NCI-H2171 (cell line): ENCODE results near the gene EXOC2.

ENCODE experiments used
- DNase-seq: peaks from one replicate; lab custom pipeline; 2025; lab: John Stamatoyannopoulos, UW

EXOC2 gene

DNA sequence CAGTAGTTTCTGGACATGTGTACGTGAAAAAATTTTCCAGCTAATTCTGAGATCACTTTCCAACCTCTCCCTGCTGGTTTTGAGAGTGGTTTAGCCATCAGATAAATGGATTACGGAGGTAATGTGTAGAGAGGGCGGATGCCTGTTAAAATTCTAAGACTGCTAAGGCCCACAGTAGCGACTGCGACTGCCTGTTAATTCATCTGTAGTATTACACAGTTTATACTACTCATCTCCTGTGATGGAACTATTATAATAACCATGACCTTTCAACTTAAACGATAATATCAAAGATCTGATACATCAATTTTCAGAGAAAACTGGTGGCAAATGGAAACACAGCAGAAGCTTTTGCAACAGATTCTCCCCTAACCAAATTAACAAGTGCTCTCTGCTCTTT is 199.1 kb downstream of the EXOC2 start:
- no peak for DNase-seq

- DNase-seq = no peak
These were observed 200.0 kb downstream of the EXOC2 start for GRCh38 chr6:492816-493414.

GRCh38 chr6:492178-492577 is 200.8 kb downstream of the EXOC2 start:
- DNase-seq = no peak

DNA sequence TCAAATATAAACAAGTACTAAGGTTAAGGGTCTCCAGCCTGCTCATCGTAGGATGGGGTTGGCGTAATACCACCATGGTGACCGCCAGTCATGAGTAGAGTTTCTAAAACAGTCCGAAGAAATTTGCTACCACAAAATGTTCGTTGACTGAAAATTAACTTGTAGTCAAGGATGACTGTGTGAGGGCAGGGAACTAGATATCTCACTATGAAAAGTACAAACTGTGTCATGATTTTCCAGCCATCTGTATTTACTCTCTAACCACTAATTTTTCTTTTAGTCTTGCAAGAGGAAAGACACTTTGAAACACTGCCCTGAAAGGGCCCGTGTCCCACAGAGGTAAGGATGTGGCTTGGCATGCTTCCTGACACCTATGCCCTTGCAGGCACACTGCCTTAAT is 201.7 kb downstream of the EXOC2 start:
- no peak for DNase-seq

DNA sequence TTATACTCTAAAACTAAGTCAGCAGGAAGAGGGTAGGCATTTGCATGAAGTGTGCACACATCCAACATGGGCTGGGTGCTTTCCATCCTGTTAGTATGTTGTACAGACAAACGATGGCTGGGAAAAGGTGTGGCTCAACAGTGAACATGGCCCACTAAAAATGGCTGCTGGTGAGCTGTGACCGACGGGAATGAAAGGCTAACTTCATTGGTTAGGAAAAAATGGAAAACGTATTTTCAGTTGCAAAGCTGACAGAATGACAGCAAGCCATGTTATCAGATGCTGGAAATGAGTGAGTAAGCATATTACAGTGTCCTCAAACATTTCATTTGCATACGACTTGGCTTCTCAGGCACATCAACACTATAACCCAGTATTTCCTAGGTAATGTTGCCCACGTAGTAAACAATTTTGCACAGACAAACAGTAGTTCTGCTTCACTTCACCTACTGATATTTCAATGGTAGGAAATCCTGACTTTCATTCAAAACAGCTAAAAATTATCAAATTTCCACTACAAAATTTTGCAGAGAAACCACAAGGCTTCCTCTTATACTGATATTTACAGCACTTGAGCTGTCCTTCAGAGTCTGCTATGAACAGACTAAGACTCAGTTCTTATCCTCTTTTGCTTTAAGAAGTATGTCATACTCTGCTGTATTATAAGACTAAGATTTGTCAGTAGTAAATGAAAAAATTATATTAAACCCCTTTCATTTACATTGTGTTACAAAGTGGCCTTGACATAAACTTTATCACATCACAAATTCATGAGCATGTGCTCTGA is 202.5 kb downstream of the EXOC2 start:
- no peak for DNase-seq

GRCh38 chr6:489762-490161 is 203.2 kb downstream of the EXOC2 start:
- no peak for DNase-seq

GRCh38 chr6:489001-489400 is 203.9 kb downstream of the EXOC2 start:
- DNase-seq = no peak

GRCh38 chr6:487956-488355 is 205.0 kb downstream of the EXOC2 start:
- no peak for DNase-seq

DNA sequence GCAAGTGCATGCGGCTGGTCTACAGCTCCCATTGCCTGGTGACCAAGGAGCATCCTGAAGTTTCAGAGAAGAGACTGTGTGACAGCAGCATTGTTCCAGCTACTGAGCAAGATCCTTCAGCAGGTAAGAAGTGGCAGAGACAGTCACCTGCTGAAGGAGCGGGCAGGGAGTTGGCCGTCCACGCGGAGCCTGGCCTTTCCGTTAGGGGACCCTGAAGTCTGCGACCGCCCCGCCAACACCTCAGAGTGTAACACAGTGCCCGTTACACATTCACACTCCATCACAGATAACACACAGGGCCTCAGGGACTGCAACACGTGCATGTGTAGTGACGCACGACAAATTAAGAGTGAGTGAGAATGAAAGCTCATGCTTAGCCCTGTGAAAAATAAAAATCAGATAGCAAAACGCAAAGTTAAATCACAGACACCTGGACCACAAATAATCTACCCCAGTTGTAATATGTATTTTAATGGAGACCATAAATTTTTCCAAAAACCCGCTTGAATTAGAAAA is 207.2 kb downstream of the EXOC2 start:
- no peak for DNase-seq

- no peak for DNase-seq
These were observed 208.2 kb downstream of the EXOC2 start for GRCh38 chr6:484746-485145.

DNA sequence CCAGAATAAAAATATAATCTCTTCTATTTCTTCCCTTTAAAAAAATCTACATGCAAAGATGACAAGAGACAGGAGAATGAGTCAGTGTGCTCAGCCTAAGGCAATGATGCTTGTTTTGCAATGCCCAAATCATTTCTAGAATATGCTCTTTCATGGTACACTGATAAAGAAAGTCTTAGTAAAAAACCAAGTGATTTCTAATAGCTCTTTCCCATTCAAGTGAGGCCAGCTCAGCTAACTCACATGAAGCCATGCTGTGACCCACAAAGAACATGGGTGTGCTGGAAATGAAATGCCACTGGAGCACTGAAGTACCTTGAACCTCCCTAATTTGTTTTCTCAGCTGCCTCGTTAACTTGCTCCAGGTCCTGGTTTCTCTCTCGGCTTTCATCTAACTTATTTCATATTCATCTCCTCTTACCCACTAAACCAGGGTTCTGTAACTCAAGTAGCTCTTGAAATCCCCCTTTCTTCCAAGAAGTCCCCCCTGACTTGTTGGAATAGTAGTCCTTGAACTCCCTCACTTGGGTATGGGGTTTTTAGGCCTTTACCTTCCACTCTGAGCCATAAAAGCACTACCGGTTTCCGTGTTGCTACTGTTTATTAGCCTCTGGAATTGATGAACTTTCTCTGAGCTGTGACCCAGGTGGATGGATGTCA is 208.7 kb downstream of the EXOC2 start:
- DNase-seq = no peak

DNA sequence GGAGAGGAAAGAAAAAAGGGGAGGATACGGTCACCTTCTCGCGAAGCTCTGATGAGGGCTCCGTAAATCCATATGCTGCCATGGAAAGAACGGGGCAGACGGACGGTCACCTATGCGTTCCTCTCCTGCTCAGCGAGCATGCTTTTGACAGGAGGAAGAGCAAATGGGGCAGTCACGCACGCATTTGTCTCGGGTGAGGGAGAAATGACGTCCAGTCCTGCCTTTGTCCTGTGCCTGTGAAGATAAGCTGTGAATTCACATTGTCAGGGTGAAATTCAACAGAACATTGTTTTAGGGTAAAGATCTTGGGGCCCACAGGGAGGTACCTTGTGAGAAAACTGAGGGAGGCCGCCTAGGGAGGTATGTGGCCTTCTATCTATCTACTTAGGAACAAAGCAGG is 217.6 kb downstream of the EXOC2 start:
- no peak for DNase-seq

GRCh38 chr6:474453-475185 is 218.3 kb downstream of the EXOC2 start:
- no peak for DNase-seq

GRCh38 chr6:473768-474452 is 219.0 kb downstream of the EXOC2 start:
- no peak for DNase-seq

- no peak for DNase-seq
These were observed 219.6 kb downstream of the EXOC2 start for GRCh38 chr6:473356-473755.

DNA sequence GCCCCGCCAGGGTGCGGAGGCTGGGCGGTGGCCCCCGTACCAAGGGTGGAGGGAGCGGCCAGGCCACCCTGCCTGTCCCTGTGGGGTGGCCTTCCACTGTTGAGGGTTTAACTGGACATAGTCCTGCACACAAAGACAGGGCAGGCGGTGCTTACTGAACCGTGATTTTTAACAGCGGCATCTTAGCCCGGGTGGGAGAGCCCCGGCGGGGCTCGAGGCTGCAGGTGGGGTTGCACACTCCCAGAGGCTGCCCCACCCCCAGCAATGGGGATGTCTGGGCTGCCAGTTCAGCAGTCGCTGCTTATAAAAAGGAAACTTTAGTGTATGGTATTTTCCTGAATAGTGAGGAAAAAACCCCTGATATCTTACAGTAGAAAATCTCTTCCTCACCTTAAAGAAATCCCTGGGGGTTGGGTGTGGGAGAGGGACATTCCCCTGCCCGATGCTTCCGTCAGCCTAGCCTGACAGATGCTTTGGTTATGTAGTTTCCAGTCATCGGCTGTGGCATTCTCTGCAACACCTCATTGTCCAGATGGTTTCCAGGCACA is 222.0 kb downstream of the EXOC2 start:
- peak; percentile 32 for DNase-seq

DNA sequence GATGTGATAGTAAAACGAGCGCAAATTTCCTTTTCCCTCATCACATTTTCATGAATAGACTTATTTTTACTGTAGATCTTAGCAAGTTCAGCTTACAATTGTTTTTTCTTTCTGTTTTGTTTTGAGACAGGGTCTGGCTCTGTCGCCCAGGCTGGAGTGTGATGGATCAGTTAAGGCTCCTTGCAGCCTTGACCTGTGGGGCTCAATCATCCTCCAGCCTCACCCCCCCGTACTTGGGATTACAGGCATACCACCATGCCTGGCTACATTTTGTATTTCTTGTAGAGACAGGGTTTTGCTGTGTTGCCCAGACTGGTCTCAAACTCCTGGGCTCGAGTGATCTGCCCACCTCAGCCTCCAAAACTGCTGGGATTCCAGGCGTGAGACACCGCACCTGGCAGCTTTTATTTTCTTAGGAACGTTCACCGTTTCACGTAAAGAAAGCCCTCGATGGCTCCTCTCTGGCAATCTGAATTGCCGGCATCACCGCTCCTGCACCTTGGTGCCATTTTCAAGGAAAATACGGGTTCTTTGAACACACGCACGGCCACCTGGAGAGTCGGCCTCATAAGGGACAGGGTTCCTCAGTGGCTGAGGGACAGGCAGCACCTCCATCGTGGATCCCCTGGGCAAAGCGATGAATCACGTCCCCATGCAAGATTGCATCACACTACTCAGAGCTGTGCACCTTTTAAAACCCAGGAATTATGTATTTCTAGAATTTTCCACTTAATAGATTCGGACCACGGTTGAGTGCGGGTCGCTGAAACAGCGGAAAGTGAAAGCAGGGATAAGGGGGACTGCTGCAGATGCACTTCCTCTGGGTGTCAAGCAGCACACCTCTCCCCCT is 222.7 kb downstream of the EXOC2 start:
- DNase-seq = no peak

- no peak for DNase-seq
These were observed 225.3 kb downstream of the EXOC2 start for GRCh38 chr6:467671-468082.

DNA sequence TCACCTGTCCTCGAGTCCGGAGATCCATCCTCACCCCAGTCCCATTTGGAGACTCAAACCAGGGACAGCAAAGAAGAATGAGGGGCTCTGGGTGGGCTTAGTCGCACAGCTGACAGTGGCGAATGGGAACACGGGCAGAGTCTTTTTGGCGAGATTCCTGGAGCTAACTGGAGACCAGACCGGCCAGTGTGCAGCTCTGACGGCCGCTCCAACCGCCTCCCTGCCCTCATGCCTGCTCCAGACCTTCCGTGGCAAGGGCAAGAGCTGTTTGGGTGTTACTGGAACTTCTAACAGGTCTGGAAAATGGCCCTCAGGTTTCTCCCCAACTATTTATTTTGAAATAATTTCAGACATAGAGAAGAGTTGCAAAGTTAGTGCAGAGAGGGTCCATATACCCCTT is 225.8 kb downstream of the EXOC2 start:
- DNase-seq = no peak

- no peak for DNase-seq
These were observed 226.4 kb downstream of the EXOC2 start for GRCh38 chr6:466564-466963.
